NT2/D1 (cell line): ENCODE data around the gene KDM2B.

Experiments used
- DNase-seq: peaks from one replicate; pipeline ENCODE4 v3.0.0-alpha.2; 2011; ENCODE audit warnings: low read depth, low spot score
- H3K27me3 ChIP-seq: 2 replicates; pipeline ENCODE4 v1.6.0; 2011; ENCODE audit warnings: mild to moderate bottlenecking; ENCODE audit not compliant: insufficient read length, insufficient read depth
- H3K36me3 ChIP-seq: 2 replicates; pipeline ENCODE4 v1.6.1; 2011; ENCODE audit warnings: mild to moderate bottlenecking, low read length, mixed read lengths; ENCODE audit not compliant: insufficient read depth, insufficient read length
- H3K4me1 ChIP-seq: 2 replicates; pipeline ENCODE4 v1.5.1; 2011; ENCODE audit not compliant: insufficient read depth, insufficient read length
- H3K4me3 ChIP-seq: 2 replicates; pipeline ENCODE4 v1.5.1; 2011; ENCODE audit warnings: low read depth; ENCODE audit not compliant: insufficient read length
- H3K9ac ChIP-seq: 2 replicates; pipeline ENCODE4 v1.6.0; 2011; ENCODE audit warnings: low read depth; ENCODE audit not compliant: insufficient read length
- H3K9me3 ChIP-seq: 2 replicates; pipeline ENCODE4 v1.5.1; 2011; ENCODE audit warnings: mild to moderate bottlenecking, low read length; ENCODE audit not compliant: insufficient read depth
- SUZ12 ChIP-seq: IDR thresholded peaks from 2 replicates; pipeline ENCODE4 v1.6.1; 2011; ENCODE audit not compliant: insufficient read length, insufficient read depth; ENCODE audit errors: extremely low read depth
- YY1 ChIP-seq: IDR thresholded peaks from 2 replicates; pipeline ENCODE4 v1.6.1; 2011; ENCODE audit not compliant: insufficient read length, insufficient read depth
- ZNF274 ChIP-seq: IDR thresholded peaks from 2 replicates; pipeline ENCODE4 v1.6.1; 2011; ENCODE audit warnings: mild to moderate bottlenecking, low read depth, low read length

KDM2B gene

GRCh38 chr12:121443911-121444841 lies 136.6 kb downstream of the KDM2B start:
- TF ChIP-seq ZNF274 = no peak
- no peak for TF ChIP-seq SUZ12
- TF ChIP-seq YY1 = no peak
- Histone ChIP-seq H3K9me3 (no peaks in the 10 kb centered on the region), H3K36me3 (peaks cover 74% of the 10 kb centered on the region), H3K9ac (no peak overlapping the region), H3K4me1 (peaks cover 10% of the 10 kb centered on the region), H3K4me3 (no peak overlapping the region), H3K27me3 (no peaks in the 10 kb centered on the region)
- DNase-seq = no peak

- peaks cover 75% of the 10 kb centered on the region for H3K36me3 ChIP-seq
These were observed 137.5 kb downstream of the KDM2B start for GRCh38 chr12:121443193-121443870.

GRCh38 chr12:121442028-121442948 lies 138.5 kb downstream of the KDM2B start:
- TF ChIP-seq SUZ12 = no peak
- no peak for TF ChIP-seq ZNF274
- no peak for TF ChIP-seq YY1
- no peak for DNase-seq
- no peaks in the 10 kb centered on the region for H3K9me3 ChIP-seq
- H3K36me3 ChIP-seq = peaks cover 79% of the 10 kb centered on the region
- H3K4me3 ChIP-seq = no peak overlapping the region
- H3K4me1 ChIP-seq = peaks cover 10% of the 10 kb centered on the region
- H3K27me3 ChIP-seq = no peaks in the 10 kb centered on the region
- H3K9ac ChIP-seq = no peak overlapping the region

More at GRCh38 chr12:121443193-121443870, 137.5 kb downstream of the KDM2B start:
- no peak overlapping the region for H3K9ac ChIP-seq
- H3K27me3 ChIP-seq = no peaks in the 10 kb centered on the region
- H3K9me3 ChIP-seq = no peaks in the 10 kb centered on the region
- no peak overlapping the region for H3K4me3 ChIP-seq
- no peak for TF ChIP-seq ZNF274
- TF ChIP-seq YY1 = no peak
- TF ChIP-seq SUZ12 = no peak
- peaks cover 10% of the 10 kb centered on the region for H3K4me1 ChIP-seq
- DNase-seq = peak; percentile 63

- Histone ChIP-seq H3K4me1 (peaks cover 10% of the 10 kb centered on the region), H3K4me3 (no peak overlapping the region), H3K9ac (no peak overlapping the region), H3K27me3 (no peaks in the 10 kb centered on the region), H3K9me3 (peaks cover 6% of the 10 kb centered on the region; the same call in 1 of the 2 replicates), H3K36me3 (peaks cover 82% of the 10 kb centered on the region)
- TF ChIP-seq YY1 = no peak
- no peak for TF ChIP-seq ZNF274
- no peak for TF ChIP-seq SUZ12
- no peak for DNase-seq
These were observed 139.3 kb downstream of the KDM2B start for GRCh38 chr12:121441555-121441954.

GRCh38 chr12:121440768-121441167 lies 140.1 kb downstream of the KDM2B start:
- H3K9me3 ChIP-seq = peaks cover 7% of the 10 kb centered on the region; the same call in 1 of the 2 replicates
- TF ChIP-seq YY1 = no peak
- no peak for TF ChIP-seq ZNF274
- TF ChIP-seq SUZ12 = no peak
- no peak overlapping the region for H3K9ac ChIP-seq
- DNase-seq = no peak
- H3K4me3 ChIP-seq = no peak overlapping the region
- H3K36me3 ChIP-seq = peaks cover 84% of the 10 kb centered on the region
- H3K4me1 ChIP-seq = peaks cover 10% of the 10 kb centered on the region
- no peaks in the 10 kb centered on the region for H3K27me3 ChIP-seq

GRCh38 chr12:121439715-121440114 lies 141.1 kb downstream of the KDM2B start:
- no peak for DNase-seq
- Histone ChIP-seq H3K4me3 (no peak overlapping the region), H3K4me1 (peaks cover 4% of the 10 kb centered on the region), H3K27me3 (no peaks in the 10 kb centered on the region), H3K9me3 (peaks cover 7% of the 10 kb centered on the region; the same call in 1 of the 2 replicates), H3K9ac (no peak overlapping the region), H3K36me3 (peaks cover 83% of the 10 kb centered on the region)
- no peak for TF ChIP-seq YY1
- TF ChIP-seq ZNF274 = no peak
- TF ChIP-seq SUZ12 = no peak

- TF ChIP-seq ZNF274 (no peak), YY1 (no peak), SUZ12 (no peak)
- Histone ChIP-seq H3K4me3 (no peak overlapping the region), H3K27me3 (no peaks in the 10 kb centered on the region), H3K9me3 (peaks cover 7% of the 10 kb centered on the region; the same call in 1 of the 2 replicates), H3K9ac (no peak overlapping the region), H3K36me3 (peaks cover 83% of the 10 kb centered on the region), H3K4me1 (no peaks in the 10 kb centered on the region)
- no peak for DNase-seq
These were observed 141.9 kb downstream of the KDM2B start for GRCh38 chr12:121438905-121439304.
